HG03521 (cell line): ENCODE data around the gene SMC3.

Experiments used
- ATAC-seq: cut with Tn5 transposase; IDR thresholded peaks from one replicate; pipeline ENCODE4 v1.9.1; 2021; ENCODE audit warnings: mild to moderate bottlenecking, moderate library complexity; ENCODE audit not compliant: unreplicated experiment

SMC3 gene

GRCh38 chr10:110643653-110644597, 76.4 kb downstream of the SMC3 start, which contains the start of gene RBM20:
Gene RBM20, plus strand, starts transcription at chr10:110644336. Its CDS starts 119 bp downstream, at chr10:110644455.
- ATAC-seq: no peak

DNA sequence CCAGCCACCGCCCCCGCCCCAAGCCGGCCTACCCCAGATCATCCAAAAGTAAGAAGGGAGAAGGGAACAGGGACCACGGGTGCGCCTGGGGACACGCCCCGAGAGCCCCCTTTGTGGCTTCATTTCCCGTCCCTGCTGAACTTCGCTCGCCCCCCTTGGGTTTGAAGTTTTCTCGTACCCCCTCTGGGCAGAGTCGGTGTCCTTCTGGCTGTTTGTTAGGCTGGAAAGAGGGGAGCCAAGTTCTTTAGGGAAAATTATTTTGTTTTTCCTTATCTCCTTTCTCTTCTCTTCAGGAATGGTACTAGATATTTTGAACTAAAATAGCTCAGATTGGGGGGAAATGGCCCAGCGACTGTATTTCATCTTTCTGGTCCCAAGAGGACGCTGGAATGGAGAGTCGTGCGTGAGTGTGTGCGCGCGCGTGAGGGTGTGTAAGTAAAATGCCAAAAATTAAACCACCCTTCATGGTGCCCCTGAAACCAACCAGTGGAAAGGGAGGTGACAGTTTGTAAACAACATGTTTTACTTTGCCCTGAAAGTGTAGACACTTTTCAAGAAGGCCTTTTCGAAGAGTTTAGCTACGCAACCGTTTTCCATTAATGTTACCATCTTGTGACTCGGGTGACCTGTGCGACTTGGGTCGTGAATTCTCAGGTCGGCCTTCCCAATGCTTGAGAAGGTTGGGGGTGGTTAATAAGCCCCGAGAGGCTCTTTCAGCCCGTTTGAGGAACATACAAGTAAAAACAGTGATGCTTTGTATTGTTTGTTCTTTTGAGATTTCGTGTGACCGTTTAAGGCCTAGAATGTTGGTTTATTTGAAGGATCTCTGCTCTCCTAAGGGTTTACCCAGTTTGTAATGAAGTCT, 77.3 kb downstream of the SMC3 start:
- no peak for ATAC-seq

GRCh38 chr10:110646417-110647135, 79.1 kb downstream of the SMC3 start:
- no peak for ATAC-seq

DNA sequence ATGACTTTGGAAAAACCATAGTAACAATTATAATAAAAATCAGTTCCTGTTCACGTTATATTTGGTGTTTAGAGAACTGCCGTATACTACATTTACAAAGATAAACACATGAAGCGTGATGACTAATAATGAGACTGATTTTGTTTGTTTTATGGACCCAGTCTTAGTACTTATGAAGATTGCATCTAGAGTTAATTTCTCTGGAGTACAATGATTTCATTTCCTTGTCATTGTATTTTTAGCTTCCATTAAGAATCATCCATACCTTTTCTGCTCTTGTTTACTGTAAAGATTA, 79.6 kb downstream of the SMC3 start:
- ATAC-seq: no peak

GRCh38 chr10:110648692-110649346, 81.3 kb downstream of the SMC3 start:
- no peak for ATAC-seq

DNA sequence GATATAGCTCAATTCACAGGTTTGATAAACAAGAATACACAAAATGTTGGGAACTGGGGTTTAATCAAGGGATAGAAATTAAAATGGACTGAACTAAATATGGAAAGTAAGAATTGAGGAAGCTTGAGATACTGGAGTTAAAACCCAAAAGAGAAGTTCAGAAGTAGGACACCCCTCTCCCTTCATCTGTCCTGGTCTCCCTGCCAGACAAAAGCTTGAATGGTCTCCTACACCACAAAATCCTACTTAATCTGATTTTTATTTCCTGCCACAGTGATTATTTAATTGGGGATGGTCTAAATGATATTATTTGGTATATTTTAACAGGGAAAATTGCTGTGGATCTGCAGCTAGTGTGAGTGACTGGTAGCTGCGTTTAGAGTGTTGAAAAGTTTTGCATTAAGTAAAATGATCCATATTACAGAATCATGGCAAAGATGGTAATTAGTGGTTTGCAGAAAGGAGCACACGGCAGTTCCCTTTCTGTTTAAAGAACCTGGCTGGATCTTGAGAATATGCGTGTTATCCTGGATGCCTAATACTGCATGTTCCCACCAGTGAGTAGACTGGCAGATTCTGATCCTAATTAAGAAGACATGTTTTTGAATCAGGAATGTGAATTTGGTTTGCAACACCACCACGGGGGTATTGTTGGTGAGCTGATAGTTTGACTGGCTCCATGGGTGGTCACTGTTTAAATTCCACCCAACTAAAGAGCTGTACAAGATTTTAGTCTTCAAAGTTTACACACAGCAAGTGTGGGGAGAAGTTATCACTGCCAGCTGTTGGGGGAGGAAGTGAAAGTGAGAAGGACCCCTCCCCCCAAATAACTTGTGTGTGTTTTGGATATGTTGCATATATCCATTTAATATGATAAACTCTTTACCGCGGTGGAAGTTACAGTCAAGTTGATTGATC, 82.1 kb downstream of the SMC3 start:
- ATAC-seq: no peak

GRCh38 chr10:110650265-110650668, 82.8 kb downstream of the SMC3 start:
- ATAC-seq: no peak

DNA sequence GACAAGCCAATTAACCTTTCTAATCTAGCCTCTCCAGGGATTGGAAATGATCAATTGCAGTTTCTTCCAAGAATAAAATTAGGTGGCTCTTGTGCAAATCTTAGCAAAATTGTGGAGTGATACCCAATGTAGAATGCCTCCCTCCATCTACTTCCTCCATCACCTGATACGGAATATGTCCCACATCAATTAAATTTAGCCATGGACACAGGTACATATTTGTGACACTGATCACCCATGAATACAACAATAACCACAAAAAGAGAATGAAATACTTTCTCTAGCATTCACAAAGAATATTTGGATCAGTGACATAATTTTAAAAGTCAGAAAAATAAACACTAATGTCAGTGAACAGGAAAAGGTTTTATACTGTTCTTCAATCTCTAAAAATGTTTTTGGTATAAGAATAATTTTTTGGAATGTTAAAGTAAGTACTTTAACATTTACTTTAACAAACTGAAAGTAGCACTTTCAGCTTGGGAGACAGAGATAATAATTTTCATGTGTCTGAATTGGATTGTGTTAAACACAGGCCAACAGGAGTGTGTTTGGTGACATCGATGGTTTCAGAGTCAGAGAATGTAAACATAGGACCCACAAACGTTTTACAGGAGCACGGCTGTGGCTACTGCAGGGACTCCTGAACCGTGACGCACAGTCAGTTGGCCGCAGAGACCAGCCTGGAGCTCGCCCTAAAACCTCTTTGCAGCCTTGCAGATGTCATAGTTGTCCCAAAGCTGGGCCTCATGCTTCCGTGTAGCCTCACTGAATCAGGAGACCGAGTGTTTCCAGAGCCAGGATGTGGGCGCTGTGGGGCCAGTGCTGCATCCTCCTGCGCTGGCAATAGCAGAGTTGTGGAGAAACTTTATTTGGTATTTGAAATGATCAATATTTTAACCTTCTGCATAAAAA, 83.8 kb downstream of the SMC3 start:
- ATAC-seq: peak; percentile 84

DNA sequence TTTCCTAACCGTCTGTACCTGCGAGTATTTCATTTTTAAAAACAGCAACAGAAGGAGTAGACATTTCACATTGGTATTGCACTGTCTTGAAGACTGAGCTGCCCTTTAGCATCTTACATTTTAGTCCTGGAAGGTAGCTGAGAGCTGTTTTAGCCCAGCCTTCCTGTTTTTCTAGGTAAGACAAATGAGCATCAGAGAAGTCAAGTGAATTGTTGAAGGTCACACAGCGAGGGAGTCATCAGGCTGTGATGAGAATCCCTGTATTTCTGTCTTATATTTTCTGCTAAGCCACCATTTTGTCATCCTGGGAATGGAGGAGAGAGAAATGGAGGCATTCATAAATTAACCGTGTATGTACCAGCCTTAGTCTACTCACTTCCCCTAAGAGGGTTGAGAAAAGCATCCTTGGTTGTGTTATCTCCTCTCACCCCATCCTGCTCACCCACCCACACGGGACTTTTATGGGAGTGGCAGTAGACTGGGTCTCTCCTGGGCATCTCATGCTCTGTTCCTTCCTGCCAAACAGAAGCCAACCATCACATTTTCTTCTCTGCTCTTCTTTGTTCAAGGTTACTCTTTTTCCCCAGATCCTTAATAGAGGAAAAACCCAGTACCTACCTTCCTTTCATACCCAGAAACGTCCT, 85.1 kb downstream of the SMC3 start:
- ATAC-seq: no peak
